ENCODE results near the gene YOD1.

- TF ChIP-seq RAD21 (IDR thresholded peaks at IDR 0.05; ENCODE audit: low read depth) (no peak), CEBPB (IDR thresholded peaks at IDR 0.05) (no peak), USF1 (IDR thresholded peaks at IDR 0.05) (no peak), EP300 (IDR thresholded peaks at IDR 0.05; ENCODE audit: borderline replicate concordance) (no peak), FOXM1 (IDR thresholded peaks at IDR 0.05; ENCODE audit: borderline replicate concordance, low read depth) (no peak), NFIC (IDR thresholded peaks at IDR 0.05) (no peak)
These were observed 37.2 kb upstream of the YOD1 start for GRCh38 chr1:207088161-207088560.
